ACC112 (cell line): ENCODE results near the gene HSDL2.

ENCODE experiments used
- H2AFZ ChIP-seq: fragments of 200-600 bp; sonication (generic); one replicate; pipeline ENCODE4 v1.6.0; 2017; ENCODE audit warnings: antibody characterized with exemption, low read length; ENCODE audit not compliant: unreplicated experiment
- H3K27ac ChIP-seq: fragments of 200-600 bp; sonication (generic); 2 replicates; pipeline ENCODE4 v1.5.1; 2014; ENCODE audit warnings: low read depth, mild to moderate bottlenecking, antibody characterized with exemption, low read length, moderate library complexity
- H3K27me3 ChIP-seq: fragments of 200-600 bp; sonication (generic); 2 replicates; pipeline ENCODE4 v1.6.1; 2014; ENCODE audit warnings: mild to moderate bottlenecking, antibody characterized with exemption, low read length, moderate library complexity, mixed read lengths; ENCODE audit not compliant: insufficient read depth
- H3K36me3 ChIP-seq: fragments of 200-600 bp; sonication (generic); 2 replicates; pipeline ENCODE4 v1.6.1; 2016; ENCODE audit warnings: mild to moderate bottlenecking, antibody characterized with exemption, low read length, moderate library complexity, mixed read lengths; ENCODE audit not compliant: insufficient read depth
- H3K4me1 ChIP-seq: fragments of 200-600 bp; sonication (generic); one replicate; pipeline ENCODE4 v1.6.1; 2016; ENCODE audit warnings: low read length, mixed read lengths; ENCODE audit not compliant: insufficient read depth, unreplicated experiment, control insufficient read depth
- H3K4me3 ChIP-seq: fragments of 200-600 bp; sonication (generic); 2 replicates; pipeline ENCODE4 v1.5.1; 2014; ENCODE audit warnings: mild to moderate bottlenecking, low read depth, low read length
- H3K79me2 ChIP-seq: fragments of 200-600 bp; sonication (generic); one replicate; pipeline ENCODE4 v1.6.0; 2016; ENCODE audit warnings: low read length; ENCODE audit not compliant: control insufficient read depth, unreplicated experiment, insufficient read depth

Gene HSDL2

DNA sequence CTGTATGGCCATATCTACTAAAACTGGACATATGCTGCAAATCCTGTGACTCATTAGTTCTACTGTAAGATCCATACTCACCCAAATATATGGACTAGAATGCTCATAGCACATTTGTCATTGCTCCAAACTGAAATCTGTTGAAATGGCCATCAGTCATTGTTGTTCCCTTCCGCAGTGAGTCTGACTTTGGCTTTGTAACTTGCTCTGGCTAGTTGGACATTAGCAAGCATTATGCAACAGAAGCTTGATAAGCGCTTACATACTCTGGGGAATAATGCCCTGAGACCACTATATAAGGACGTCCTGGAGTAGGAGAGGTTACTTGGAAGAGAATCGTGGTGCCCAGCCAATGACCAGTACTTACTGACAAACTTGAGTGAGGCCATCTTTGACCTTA, 115.7 kb downstream of the HSDL2 start:
- H2AFZ ChIP-seq = no peak overlapping the region
- H3K79me2 ChIP-seq = no peaks in the 10 kb centered on the region
- H3K4me3 ChIP-seq = no peak overlapping the region
- no peaks in the 10 kb centered on the region for H3K4me1 ChIP-seq
- H3K27ac ChIP-seq = no peak overlapping the region
- no peaks in the 10 kb centered on the region for H3K27me3 ChIP-seq
- peaks cover 10% of the 10 kb centered on the region; the same call in 1 of the 2 replicates for H3K36me3 ChIP-seq

- Histone ChIP-seq H3K4me3 (no peak overlapping the region), H3K4me1 (no peaks in the 10 kb centered on the region), H3K79me2 (no peaks in the 10 kb centered on the region)
Observed at GRCh38 chr9:112496074-112496722, 116.3 kb downstream of the HSDL2 start.

GRCh38 chr9:112500842-112501241, 120.9 kb downstream of the HSDL2 start:
- Histone ChIP-seq H3K4me1 (no peaks in the 10 kb centered on the region), H2AFZ (no peak overlapping the region), H3K36me3 (no peaks in the 10 kb centered on the region), H3K27ac (no peak overlapping the region), H3K79me2 (no peaks in the 10 kb centered on the region), H3K27me3 (no peaks in the 10 kb centered on the region), H3K4me3 (no peak overlapping the region)

More at GRCh38 chr9:112496074-112496722, 116.3 kb downstream of the HSDL2 start:
- Histone ChIP-seq H2AFZ (no peak overlapping the region), H3K27me3 (no peaks in the 10 kb centered on the region), H3K36me3 (peaks cover 10% of the 10 kb centered on the region; the same call in 1 of the 2 replicates), H3K27ac (no peak overlapping the region)

DNA sequence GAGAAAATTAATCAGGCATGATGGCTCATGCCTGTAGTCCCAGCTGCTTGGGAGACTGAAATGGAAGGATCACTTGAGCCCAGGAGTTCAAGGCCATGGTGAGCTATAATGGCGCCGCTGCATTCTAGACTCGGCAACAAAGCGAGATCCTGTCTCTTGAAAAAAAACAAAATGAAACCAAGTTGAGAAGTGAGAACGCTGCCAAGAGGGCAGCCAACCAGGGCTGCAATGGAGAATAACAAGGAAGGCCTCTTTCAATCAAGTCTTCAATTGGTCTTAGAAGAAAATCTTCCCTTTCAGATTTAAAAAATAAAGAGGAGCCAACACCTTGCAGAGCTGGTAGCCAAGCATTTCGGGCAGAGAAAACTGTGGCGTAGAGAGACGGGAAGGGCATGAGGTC, 121.4 kb downstream of the HSDL2 start:
- Histone ChIP-seq H3K27me3 (no peaks in the 10 kb centered on the region), H3K36me3 (no peaks in the 10 kb centered on the region), H3K27ac (no peak overlapping the region), H3K4me3 (no peak overlapping the region), H3K79me2 (no peaks in the 10 kb centered on the region), H3K4me1 (no peaks in the 10 kb centered on the region), H2AFZ (no peak overlapping the region)

DNA sequence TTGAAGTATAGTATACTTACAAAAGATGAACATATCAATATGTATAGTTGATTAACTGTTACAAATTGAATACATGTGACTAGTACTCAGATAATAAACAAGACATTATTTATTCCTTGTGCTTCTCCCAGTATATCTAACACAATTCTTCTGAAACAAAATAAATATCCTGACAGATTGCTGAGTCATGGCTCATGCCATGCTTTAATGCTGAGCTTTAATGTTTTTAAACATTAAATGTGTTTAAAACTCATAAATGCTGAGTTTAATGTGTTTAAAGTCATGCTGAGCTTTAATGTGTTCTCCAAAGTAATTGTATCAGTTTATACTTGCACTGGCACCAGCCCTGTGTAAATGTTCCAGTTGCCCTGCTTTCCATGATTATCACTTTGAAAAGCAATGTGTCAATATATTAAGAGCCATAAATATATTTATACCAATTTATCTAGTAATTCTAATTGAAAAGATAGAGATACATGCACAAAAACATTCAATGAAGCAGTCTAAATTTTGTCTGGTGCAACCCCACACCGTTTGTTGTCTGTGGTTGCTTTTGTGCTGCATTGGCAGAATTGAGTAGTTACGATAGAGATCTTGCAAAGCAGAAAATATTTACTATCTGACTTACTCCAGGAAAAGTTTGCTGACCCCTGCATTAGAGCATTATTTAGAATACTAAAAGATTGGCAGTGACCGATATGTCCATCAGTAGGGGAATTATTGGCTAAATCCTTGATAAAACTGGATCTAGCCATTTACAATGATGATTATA, 122.5 kb downstream of the HSDL2 start:
- no peaks in the 10 kb centered on the region for H3K79me2 ChIP-seq
- no peak overlapping the region for H2AFZ ChIP-seq
- H3K36me3 ChIP-seq = no peaks in the 10 kb centered on the region
- H3K4me3 ChIP-seq = no peak overlapping the region
- no peaks in the 10 kb centered on the region for H3K27me3 ChIP-seq
- no peaks in the 10 kb centered on the region for H3K4me1 ChIP-seq
- H3K27ac ChIP-seq = no peak overlapping the region

- Histone ChIP-seq H3K4me3 (no peak overlapping the region), H3K27ac (no peak overlapping the region), H3K36me3 (no peaks in the 10 kb centered on the region), H2AFZ (no peak overlapping the region), H3K27me3 (no peaks in the 10 kb centered on the region), H3K79me2 (no peaks in the 10 kb centered on the region), H3K4me1 (no peaks in the 10 kb centered on the region)
Observed at GRCh38 chr9:112503170-112503569, 123.3 kb downstream of the HSDL2 start.

DNA sequence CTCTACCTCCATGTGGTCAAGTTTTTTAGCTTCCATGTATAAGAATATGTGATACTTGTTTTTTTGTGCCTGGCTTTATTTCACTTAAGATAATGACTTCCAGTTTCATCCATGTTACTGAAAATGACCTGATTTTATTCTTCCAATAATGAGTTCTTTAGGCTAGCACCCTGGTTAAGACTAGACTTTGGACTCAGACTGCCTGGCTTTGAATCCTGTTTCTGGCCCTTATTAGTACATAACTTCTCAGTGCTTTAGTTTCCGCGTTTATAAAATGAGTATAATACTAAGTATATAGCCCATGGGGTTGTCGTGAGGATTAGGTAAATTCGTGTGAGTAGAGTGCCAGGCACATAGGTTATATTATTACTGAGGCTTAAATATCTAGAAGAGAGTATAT, 125.2 kb downstream of the HSDL2 start:
- Histone ChIP-seq H3K27ac (no peak overlapping the region), H3K4me3 (no peak overlapping the region), H3K79me2 (no peaks in the 10 kb centered on the region), H3K4me1 (no peaks in the 10 kb centered on the region), H3K27me3 (no peaks in the 10 kb centered on the region), H2AFZ (no peak overlapping the region), H3K36me3 (no peaks in the 10 kb centered on the region)

- H3K79me2 ChIP-seq = no peaks in the 10 kb centered on the region
Observed at GRCh38 chr9:112505607-112506006, 125.7 kb downstream of the HSDL2 start.

GRCh38 chr9:112506571-112506970, 126.7 kb downstream of the HSDL2 start:
- Histone ChIP-seq H3K27ac (no peak overlapping the region), H3K79me2 (no peaks in the 10 kb centered on the region), H2AFZ (no peak overlapping the region), H3K36me3 (no peaks in the 10 kb centered on the region), H3K4me3 (no peak overlapping the region), H3K4me1 (no peaks in the 10 kb centered on the region), H3K27me3 (no peaks in the 10 kb centered on the region)

More at GRCh38 chr9:112505607-112506006, 125.7 kb downstream of the HSDL2 start:
- H3K4me1 ChIP-seq = no peaks in the 10 kb centered on the region
- no peaks in the 10 kb centered on the region for H3K27me3 ChIP-seq
- H3K27ac ChIP-seq = no peak overlapping the region
- H2AFZ ChIP-seq = no peak overlapping the region
- H3K4me3 ChIP-seq = no peak overlapping the region
- H3K36me3 ChIP-seq = no peaks in the 10 kb centered on the region

- no peaks in the 10 kb centered on the region for H3K27me3 ChIP-seq
- H3K79me2 ChIP-seq = no peaks in the 10 kb centered on the region
- H3K4me1 ChIP-seq = no peaks in the 10 kb centered on the region
- H3K36me3 ChIP-seq = no peaks in the 10 kb centered on the region
- H3K4me3 ChIP-seq = no peak overlapping the region
- H2AFZ ChIP-seq = no peak overlapping the region
- H3K27ac ChIP-seq = no peak overlapping the region
Observed at GRCh38 chr9:112507001-112507680, 127.2 kb downstream of the HSDL2 start.
